GM12872 (cell line): ENCODE data around the gene SLC35F1.

ENCODE experiments used
- TF ChIP-seq, protein P1 (sequence below): IDR thresholded peaks from 3 replicates; pipeline ENCODE4 v1.5.1; 2011; ENCODE audit warnings: low read depth, mild to moderate bottlenecking, low read length, moderate library complexity; ENCODE audit not compliant: insufficient read depth

Gene SLC35F1

GRCh38 chr6:118316796-118317384 is 409.8 kb downstream of the SLC35F1 start:
- TF ChIP-seq, protein P1, sequence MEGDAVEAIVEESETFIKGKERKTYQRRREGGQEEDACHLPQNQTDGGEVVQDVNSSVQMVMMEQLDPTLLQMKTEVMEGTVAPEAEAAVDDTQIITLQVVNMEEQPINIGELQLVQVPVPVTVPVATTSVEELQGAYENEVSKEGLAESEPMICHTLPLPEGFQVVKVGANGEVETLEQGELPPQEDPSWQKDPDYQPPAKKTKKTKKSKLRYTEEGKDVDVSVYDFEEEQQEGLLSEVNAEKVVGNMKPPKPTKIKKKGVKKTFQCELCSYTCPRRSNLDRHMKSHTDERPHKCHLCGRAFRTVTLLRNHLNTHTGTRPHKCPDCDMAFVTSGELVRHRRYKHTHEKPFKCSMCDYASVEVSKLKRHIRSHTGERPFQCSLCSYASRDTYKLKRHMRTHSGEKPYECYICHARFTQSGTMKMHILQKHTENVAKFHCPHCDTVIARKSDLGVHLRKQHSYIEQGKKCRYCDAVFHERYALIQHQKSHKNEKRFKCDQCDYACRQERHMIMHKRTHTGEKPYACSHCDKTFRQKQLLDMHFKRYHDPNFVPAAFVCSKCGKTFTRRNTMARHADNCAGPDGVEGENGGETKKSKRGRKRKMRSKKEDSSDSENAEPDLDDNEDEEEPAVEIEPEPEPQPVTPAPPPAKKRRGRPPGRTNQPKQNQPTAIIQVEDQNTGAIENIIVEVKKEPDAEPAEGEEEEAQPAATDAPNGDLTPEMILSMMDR = no peak

- TF ChIP-seq, protein P1 = no peak
These were observed 410.8 kb downstream of the SLC35F1 start for GRCh38 chr6:118317581-118318563.

GRCh38 chr6:118318648-118319047 is 411.6 kb downstream of the SLC35F1 start:
- TF ChIP-seq, protein P1 = no peak

GRCh38 chr6:118319416-118319815 is 412.4 kb downstream of the SLC35F1 start:
- TF ChIP-seq, protein P1 = no peak

DNA sequence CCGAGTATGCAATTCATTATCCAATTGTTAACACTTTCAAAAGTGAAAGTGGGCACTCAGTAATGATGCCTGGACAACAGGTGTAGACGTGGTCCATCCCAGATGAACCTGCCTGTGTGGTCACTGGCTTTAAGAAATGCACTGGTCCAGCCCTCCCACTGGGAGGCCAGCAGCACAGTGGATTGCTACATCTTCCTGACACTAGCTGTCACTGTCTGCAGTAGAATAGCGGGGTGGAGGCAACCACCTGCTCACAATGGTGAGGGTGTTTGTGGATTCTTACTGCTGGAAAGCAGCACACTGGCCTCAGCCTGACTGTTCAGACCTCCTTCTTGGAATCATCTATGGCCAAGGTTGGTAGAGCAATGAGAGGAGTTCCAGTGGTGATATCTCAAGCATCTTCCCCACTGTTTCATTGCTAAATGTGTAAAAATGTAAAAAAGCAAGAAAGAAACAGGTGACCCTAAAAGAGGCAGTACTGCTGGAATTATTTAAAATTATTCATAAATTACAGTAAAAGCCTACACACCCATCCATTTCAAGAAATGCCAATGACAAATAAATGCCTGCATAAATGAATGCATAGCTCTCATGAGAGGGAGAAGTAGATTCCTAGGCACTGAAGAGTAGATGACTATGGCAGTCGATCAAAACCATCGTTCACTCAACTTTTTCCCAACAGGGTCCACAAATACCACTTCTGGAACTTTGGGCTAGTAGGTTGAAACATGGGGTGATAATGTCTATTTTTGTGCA is 413.0 kb downstream of the SLC35F1 start:
- TF ChIP-seq, protein P1 = no peak

DNA sequence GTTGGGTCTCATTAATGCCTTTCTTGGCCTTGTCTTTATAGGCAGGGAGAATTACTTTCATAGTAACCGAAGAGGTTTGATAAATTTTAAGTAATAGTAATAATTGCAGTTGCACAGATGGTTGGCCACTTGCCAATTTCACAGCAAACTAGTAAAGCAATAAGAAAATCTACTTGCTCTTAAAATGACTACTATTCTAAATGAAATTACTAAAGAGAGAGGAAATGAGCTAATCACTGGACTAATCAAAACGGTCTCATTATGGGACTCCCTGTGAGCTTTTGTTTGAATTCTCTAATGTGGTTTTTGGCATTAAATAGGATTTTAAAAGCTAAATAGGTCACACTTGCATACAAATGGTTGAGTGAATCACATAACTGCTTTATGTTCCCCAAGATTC is 413.6 kb downstream of the SLC35F1 start:
- TF ChIP-seq, protein P1 = no peak

GRCh38 chr6:118324116-118324515 is 417.1 kb downstream of the SLC35F1 start:
- TF ChIP-seq, protein P1 = no peak
